Measurements from ENCODE around the gene ARHGEF7.

Gene ARHGEF7

GRCh38 chr13:111265701-111266035 is 150.6 kb downstream of the ARHGEF7 start:
- TF ChIP-seq, protein P1, sequence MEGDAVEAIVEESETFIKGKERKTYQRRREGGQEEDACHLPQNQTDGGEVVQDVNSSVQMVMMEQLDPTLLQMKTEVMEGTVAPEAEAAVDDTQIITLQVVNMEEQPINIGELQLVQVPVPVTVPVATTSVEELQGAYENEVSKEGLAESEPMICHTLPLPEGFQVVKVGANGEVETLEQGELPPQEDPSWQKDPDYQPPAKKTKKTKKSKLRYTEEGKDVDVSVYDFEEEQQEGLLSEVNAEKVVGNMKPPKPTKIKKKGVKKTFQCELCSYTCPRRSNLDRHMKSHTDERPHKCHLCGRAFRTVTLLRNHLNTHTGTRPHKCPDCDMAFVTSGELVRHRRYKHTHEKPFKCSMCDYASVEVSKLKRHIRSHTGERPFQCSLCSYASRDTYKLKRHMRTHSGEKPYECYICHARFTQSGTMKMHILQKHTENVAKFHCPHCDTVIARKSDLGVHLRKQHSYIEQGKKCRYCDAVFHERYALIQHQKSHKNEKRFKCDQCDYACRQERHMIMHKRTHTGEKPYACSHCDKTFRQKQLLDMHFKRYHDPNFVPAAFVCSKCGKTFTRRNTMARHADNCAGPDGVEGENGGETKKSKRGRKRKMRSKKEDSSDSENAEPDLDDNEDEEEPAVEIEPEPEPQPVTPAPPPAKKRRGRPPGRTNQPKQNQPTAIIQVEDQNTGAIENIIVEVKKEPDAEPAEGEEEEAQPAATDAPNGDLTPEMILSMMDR (conservative IDR thresholded peaks at IDR 0.05; ENCODE audit: low read length) = no peak
- no peak overlapping the region for H3K4me3 ChIP-seq (ENCODE audit: low read length)
- DNase-seq (ENCODE audit: low read depth) = no peak

DNA sequence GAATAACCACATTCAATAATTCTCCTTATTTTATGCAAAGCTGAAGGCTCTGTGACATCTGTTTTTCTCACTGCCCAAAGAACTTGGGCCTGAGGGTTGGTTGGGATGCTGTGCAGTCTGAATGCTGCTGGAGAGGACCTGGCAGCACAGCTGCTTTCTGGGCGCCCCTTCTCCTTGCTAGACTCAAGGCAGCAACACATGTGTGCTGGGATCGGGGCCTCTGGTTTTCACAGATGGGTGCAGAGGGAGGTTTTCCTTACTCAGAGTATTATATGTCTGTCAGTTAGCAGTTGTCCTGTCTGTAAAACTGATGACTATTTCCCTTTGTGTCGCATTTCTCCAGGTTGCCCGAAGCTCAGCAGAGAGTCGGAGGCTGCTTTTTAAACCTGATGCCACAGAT is 152.1 kb downstream of the ARHGEF7 start:
- TF ChIP-seq, protein P1 (conservative IDR thresholded peaks at IDR 0.05; ENCODE audit: low read length) = no peak
- DNase-seq (ENCODE audit: low read depth) = no peak
- no peak overlapping the region for H3K4me3 ChIP-seq (ENCODE audit: low read length)

- TF ChIP-seq, protein P1 (conservative IDR thresholded peaks at IDR 0.05; ENCODE audit: low read length) = no peak
- no peak for DNase-seq (ENCODE audit: low read depth)
- H3K4me3 ChIP-seq (ENCODE audit: low read length) = no peak overlapping the region
Measured at GRCh38 chr13:111267784-111268183, 152.7 kb downstream of the ARHGEF7 start.

GRCh38 chr13:111269508-111269907 is 154.4 kb downstream of the ARHGEF7 start:
- no peak for DNase-seq (ENCODE audit: low read depth)
- H3K4me3 ChIP-seq (ENCODE audit: low read length) = no peak overlapping the region
- TF ChIP-seq, protein P1 (conservative IDR thresholded peaks at IDR 0.05; ENCODE audit: low read length) = no peak

- H3K4me3 ChIP-seq (ENCODE audit: low read length) = no peak overlapping the region; the same call in none of the 2 replicates
Measured at GRCh38 chr13:111270126-111270525, 155.0 kb downstream of the ARHGEF7 start.

DNA sequence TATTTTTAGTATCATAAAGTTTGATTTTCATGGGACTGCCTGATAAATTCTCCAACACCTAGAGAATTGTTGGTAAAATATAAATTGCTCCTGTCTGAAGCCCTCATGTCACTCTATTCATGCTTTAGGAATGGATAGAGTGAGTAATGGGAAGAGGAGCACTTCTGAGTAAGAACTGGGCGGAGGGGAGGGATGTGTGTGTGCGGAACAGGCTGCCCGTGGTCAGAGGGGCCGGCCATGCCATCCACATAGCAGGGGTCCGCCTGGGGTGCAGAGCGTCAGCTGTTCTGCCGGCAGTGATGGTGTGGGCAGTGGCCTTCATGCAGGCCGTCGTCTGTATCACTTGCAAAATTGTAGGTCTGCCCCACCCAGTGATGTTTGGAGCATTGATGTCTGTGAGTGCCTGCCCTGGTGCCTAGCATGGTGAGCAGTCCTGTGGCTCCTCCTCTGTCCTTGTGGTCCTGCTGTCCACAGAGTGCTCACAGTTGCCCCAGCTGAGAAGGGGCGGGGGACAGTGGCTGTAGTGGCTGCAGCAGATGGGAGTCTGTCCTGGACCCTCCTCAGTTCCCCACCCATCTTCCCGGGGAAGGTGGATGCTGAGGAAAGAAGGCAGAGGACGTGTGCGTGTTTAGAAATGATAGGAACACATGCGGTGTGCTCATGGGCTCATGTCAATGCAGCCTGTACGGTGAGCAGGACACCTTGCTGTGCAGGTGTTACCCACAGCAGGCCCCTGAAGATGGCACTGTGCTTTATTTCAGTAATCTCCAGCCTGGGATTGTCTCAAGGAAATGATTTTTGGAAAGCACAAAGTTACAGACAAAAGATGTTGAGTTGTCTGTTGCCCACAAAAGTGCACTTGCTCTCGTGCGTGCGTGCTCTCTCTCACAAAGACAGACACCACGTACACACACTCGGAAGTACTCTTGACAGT is 155.9 kb downstream of the ARHGEF7 start:
- no peak overlapping the region for H3K4me3 ChIP-seq (ENCODE audit: low read length)
- TF ChIP-seq, protein P1 (conservative IDR thresholded peaks at IDR 0.05; ENCODE audit: low read length) = no peak
- DNase-seq (ENCODE audit: low read depth) = peak; percentile 38

More at GRCh38 chr13:111270126-111270525, 155.0 kb downstream of the ARHGEF7 start:
- TF ChIP-seq, protein P1 (conservative IDR thresholded peaks at IDR 0.05; ENCODE audit: low read length) = no peak
- DNase-seq (ENCODE audit: low read depth) = no peak

GRCh38 chr13:111272117-111272516 is 157.0 kb downstream of the ARHGEF7 start:
- no peak overlapping the region for H3K4me3 ChIP-seq (ENCODE audit: low read length)
- TF ChIP-seq, protein P1 (conservative IDR thresholded peaks at IDR 0.05; ENCODE audit: low read length) = no peak
- DNase-seq (ENCODE audit: low read depth) = no peak

All from AG10803 (cell line).